GM12873 (cell line): ENCODE measurements around the gene CLASP1.

Experiments used
- CTCF ChIP-seq: IDR thresholded peaks from 2 replicates; pipeline ENCODE4 v1.5.1; 2012; ENCODE audit warnings: low read depth, mild to moderate bottlenecking, moderate library complexity, low read length, control low read depth; ENCODE audit not compliant: insufficient read depth; ENCODE audit errors: missing control alignments

Gene CLASP1

GRCh38 chr2:121287956-121288355, 361.3 kb downstream of the CLASP1 start:
- TF ChIP-seq CTCF: no peak
